OCI-LY1 (cell line): ENCODE measurements around the gene NECTIN1.

Experiments
- H2AFZ ChIP-seq: fragments of 200-600 bp; sonication (generic), shearing (Covaris generic); 2 replicates; pipeline ENCODE4 v1.6.0; 2014; ENCODE audit warnings: antibody characterized with exemption, mild to moderate bottlenecking, low read length
- H3F3A ChIP-seq: fragments of 200-600 bp; sonication (generic), shearing (Covaris generic); 2 replicates; pipeline ENCODE4 v1.6.0; 2014; ENCODE audit warnings: mild to moderate bottlenecking, antibody characterized with exemption, low read length, moderate library complexity; ENCODE audit not compliant: insufficient read depth
- H3K27ac ChIP-seq: fragments of 200-600 bp; sonication (generic); 2 replicates; pipeline ENCODE4 v1.5.1; 2014; ENCODE audit warnings: low read length, mixed run types, mild to moderate bottlenecking, low read depth; ENCODE audit not compliant: poor library complexity, severe bottlenecking
- H3K27me3 ChIP-seq: fragments of 200-600 bp; sonication (generic); 2 replicates; pipeline ENCODE4 v1.6.0; 2014; ENCODE audit warnings: antibody characterized with exemption, mild to moderate bottlenecking, low read length, moderate library complexity; ENCODE audit not compliant: insufficient read depth
- H3K36me3 ChIP-seq: fragments of 200-600 bp; sonication (generic); 2 replicates; pipeline ENCODE4 v1.6.1; 2014; ENCODE audit warnings: mild to moderate bottlenecking, antibody characterized with exemption, low read length, moderate library complexity, mixed read lengths; ENCODE audit not compliant: insufficient read depth
- H3K4me1 ChIP-seq: fragments of 200-600 bp; sonication (generic); 2 replicates; pipeline ENCODE4 v1.5.1; 2014; ENCODE audit warnings: mild to moderate bottlenecking, low read length, moderate library complexity; ENCODE audit not compliant: insufficient read depth, severe bottlenecking
- H3K4me2 ChIP-seq: fragments of 200-600 bp; sonication (generic), shearing (Covaris generic); 2 replicates; pipeline ENCODE4 v1.6.1; 2014; ENCODE audit warnings: low read length
- H3K4me3 ChIP-seq: fragments of 200-600 bp; sonication (generic); 2 replicates; pipeline ENCODE4 v1.5.1; 2014; ENCODE audit warnings: low read length, low read depth, mild to moderate bottlenecking, mixed read lengths; ENCODE audit not compliant: poor library complexity, severe bottlenecking
- H3K79me2 ChIP-seq: fragments of 200-600 bp; shearing (Covaris generic); 2 replicates; pipeline ENCODE4 v1.6.1; 2016; ENCODE audit warnings: mixed run types, low read length, mixed read lengths; ENCODE audit not compliant: insufficient read depth
- H3K9ac ChIP-seq: fragments of 200-600 bp; sonication (generic), shearing (Covaris generic); 2 replicates; pipeline ENCODE4 v1.6.1; 2014; ENCODE audit warnings: mild to moderate bottlenecking, low read length, mixed read lengths
- H3K9me2 ChIP-seq: fragments of 200-600 bp; sonication (generic), shearing (Covaris generic); 2 replicates; pipeline ENCODE4 v1.6.1; 2014; ENCODE audit warnings: low read depth, mild to moderate bottlenecking, low read length, mixed read lengths
- H3K9me3 ChIP-seq: fragments of 200-600 bp; shearing (Covaris generic); 2 replicates; pipeline ENCODE4 v1.6.1; 2014; ENCODE audit warnings: low read length, mixed read lengths
- H4K20me1 ChIP-seq: fragments of 200-600 bp; sonication (generic), shearing (Covaris generic); 2 replicates; pipeline ENCODE4 v1.6.0; 2016; ENCODE audit warnings: mild to moderate bottlenecking, low read length; ENCODE audit not compliant: insufficient read depth
- EZH2 ChIP-seq: fragments of 200-600 bp; sonication (generic), shearing (Covaris generic); IDR thresholded peaks from 2 replicates; pipeline ENCODE4 v1.8.0; 2017; ENCODE audit warnings: borderline replicate concordance, mixed run types, mild to moderate bottlenecking, antibody characterized with exemption, low read length, moderate library complexity, mixed read lengths
- TF ChIP-seq, protein P1 (sequence below): fragments of 200-600 bp; sonication (generic), shearing (Covaris generic); IDR thresholded peaks from 2 replicates; pipeline ENCODE4 v1.5.1; 2017; ENCODE audit warnings: mild to moderate bottlenecking, antibody characterized with exemption, low read length, moderate library complexity, mixed read lengths

Gene NECTIN1

DNA sequence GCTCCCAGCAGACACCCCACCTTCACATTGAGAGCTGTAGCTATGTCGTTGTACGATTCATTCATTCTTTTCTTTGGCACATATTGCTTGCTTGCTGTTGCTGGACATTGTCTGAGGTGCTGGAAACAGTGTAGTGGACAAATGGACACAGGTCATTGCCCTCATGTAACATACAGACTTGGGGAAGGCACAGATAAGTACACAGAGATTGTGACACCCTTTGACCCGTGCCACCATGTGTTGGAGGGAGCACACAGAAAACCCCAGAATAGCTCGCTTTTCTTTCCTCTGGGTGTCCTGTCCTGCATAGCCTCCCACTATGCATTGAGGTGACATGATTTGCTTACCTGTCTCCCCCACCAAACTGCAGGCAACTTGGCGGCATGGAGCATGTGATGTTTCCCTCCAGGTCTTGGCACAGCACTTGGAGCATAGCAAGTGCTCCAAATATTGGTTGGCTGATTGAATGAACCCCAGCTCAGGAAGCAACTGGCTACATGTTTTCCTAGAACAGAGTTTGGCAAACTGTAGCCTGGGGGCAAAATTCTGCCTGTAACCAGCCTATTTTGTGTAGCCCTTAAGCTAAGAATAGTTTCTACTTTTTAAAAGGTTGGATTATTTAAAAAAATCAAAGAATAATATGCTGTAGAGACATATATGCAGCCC is 30.9 kb upstream of the NECTIN1 start:
- no peaks in the 10 kb centered on the region for H3K79me2 ChIP-seq
- no peak overlapping the region for H3K4me2 ChIP-seq
- no peaks in the 10 kb centered on the region for H3K36me3 ChIP-seq
- H2AFZ ChIP-seq: no peak overlapping the region
- H3K4me3 ChIP-seq: no peak overlapping the region
- no peaks in the 10 kb centered on the region for H3K9me2 ChIP-seq
- no peaks in the 10 kb centered on the region for H3K4me1 ChIP-seq
- H3K27me3 ChIP-seq: no peaks in the 10 kb centered on the region
- no peaks in the 10 kb centered on the region for H3K9me3 ChIP-seq
- H3K9ac ChIP-seq: no peak overlapping the region
- H3K27ac ChIP-seq: no peak overlapping the region
- H4K20me1 ChIP-seq: no peaks in the 10 kb centered on the region
- no peaks in the 10 kb centered on the region for H3F3A ChIP-seq
- TF ChIP-seq, protein P1, sequence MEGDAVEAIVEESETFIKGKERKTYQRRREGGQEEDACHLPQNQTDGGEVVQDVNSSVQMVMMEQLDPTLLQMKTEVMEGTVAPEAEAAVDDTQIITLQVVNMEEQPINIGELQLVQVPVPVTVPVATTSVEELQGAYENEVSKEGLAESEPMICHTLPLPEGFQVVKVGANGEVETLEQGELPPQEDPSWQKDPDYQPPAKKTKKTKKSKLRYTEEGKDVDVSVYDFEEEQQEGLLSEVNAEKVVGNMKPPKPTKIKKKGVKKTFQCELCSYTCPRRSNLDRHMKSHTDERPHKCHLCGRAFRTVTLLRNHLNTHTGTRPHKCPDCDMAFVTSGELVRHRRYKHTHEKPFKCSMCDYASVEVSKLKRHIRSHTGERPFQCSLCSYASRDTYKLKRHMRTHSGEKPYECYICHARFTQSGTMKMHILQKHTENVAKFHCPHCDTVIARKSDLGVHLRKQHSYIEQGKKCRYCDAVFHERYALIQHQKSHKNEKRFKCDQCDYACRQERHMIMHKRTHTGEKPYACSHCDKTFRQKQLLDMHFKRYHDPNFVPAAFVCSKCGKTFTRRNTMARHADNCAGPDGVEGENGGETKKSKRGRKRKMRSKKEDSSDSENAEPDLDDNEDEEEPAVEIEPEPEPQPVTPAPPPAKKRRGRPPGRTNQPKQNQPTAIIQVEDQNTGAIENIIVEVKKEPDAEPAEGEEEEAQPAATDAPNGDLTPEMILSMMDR: no peak
- no peak for TF ChIP-seq EZH2

GRCh38 chr11:119759324-119759723 is 30.3 kb upstream of the NECTIN1 start:
- no peak overlapping the region for H3K4me2 ChIP-seq
- H3K27ac ChIP-seq: no peak overlapping the region
- H3K4me1 ChIP-seq: no peaks in the 10 kb centered on the region
- no peak overlapping the region for H2AFZ ChIP-seq
- no peaks in the 10 kb centered on the region for H3K27me3 ChIP-seq
- no peaks in the 10 kb centered on the region for H4K20me1 ChIP-seq
- H3K4me3 ChIP-seq: no peak overlapping the region
- H3K36me3 ChIP-seq: no peaks in the 10 kb centered on the region
- no peaks in the 10 kb centered on the region for H3K9me3 ChIP-seq
- H3K79me2 ChIP-seq: no peaks in the 10 kb centered on the region
- no peaks in the 10 kb centered on the region for H3K9me2 ChIP-seq
- no peaks in the 10 kb centered on the region for H3F3A ChIP-seq
- TF ChIP-seq, protein P1: no peak
- no peak for TF ChIP-seq EZH2
- no peak overlapping the region for H3K9ac ChIP-seq

DNA sequence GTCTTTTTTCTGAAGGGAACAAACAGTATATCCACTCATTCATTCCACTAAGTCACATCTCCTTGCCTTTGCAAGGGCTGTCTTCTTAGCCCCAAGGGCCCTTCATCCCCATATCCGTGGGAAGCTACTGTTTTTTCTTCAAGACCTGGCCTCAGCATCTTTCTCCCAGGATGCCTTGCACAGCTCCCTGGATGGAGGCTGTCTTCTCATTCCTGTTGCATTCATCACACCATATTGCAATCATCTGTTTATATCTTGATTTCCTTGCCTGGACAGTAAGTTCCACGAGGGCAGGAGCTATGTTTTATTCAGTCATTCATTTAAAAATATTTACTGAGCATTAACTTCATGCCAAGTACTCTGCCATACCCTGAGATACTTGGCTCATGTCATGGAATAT is 29.3 kb upstream of the NECTIN1 start:
- no peak overlapping the region for H3K4me2 ChIP-seq

More for the DNA sequence above, 29.3 kb upstream of the NECTIN1 start:
- Histone ChIP-seq H3K9me2 (no peaks in the 10 kb centered on the region), H2AFZ (no peak overlapping the region), H3K27me3 (no peaks in the 10 kb centered on the region), H3K9ac (no peak overlapping the region), H3K9me3 (no peaks in the 10 kb centered on the region), H3K4me1 (no peaks in the 10 kb centered on the region), H4K20me1 (no peaks in the 10 kb centered on the region), H3K4me3 (no peak overlapping the region), H3K27ac (no peak overlapping the region), H3K79me2 (no peaks in the 10 kb centered on the region), H3F3A (no peaks in the 10 kb centered on the region), H3K36me3 (no peaks in the 10 kb centered on the region)
- TF ChIP-seq, protein P1: no peak
- TF ChIP-seq EZH2: no peak
